Heart left ventricle (tissue), 16 donors: ENCODE results near the gene RGS5. TPM values are rescaled to one million over a fixed set of nuclear protein-coding genes. Genes with fewer than 3 reads are reported as not detected.
A peak's percentile ranks its signal among the peaks of the same experiment; 100 is the strongest.

Source experiments
- ATAC-seq, 4 donors: fragments of 200-7000 bp; cut with Tn5 transposase; one replicate each; pipeline ENCODE4 v1.9.1; 2020 to 2022; ENCODE audit warnings: moderate library complexity in 4 of 4, mild to moderate bottlenecking in 3 of 4, moderate number of reproducible peaks in 1 of 4
- DNase-seq, 5 donors: peaks; one replicate each; pipeline ENCODE4 v3.0.0-alpha.2; 2020
- H3K27ac ChIP-seq, 12 donors: fragments of 200-600 bp; sonication (generic) in 4 of 12; one replicate each; pipeline versions ENCODE4 v1.5.0 to v1.8.0; 2016 to 2022; ENCODE audit warnings: mild to moderate bottlenecking in 2 of 12
- H3K27me3 ChIP-seq, 9 donors: fragments of 200-600 bp; sonication (generic) in 2 of 9; one replicate each; pipeline versions ENCODE4 v1.5.1 to v1.8.0; 2016 to 2022; ENCODE audit warnings: mild to moderate bottlenecking in 3 of 9
- H3K36me3 ChIP-seq, 9 donors: fragments of 200-600 bp; sonication (generic) in 2 of 9; one replicate each; pipeline versions ENCODE4 v1.5.0 to v1.8.0; 2018 to 2022; ENCODE audit warnings: mild to moderate bottlenecking in 2 of 9
- H3K4me1 ChIP-seq, 12 donors: fragments of 200-600 bp; sonication (generic) in 4 of 12; one replicate each; pipeline versions ENCODE4 v1.5.0 to v1.8.0; 2016 to 2022; ENCODE audit warnings: mild to moderate bottlenecking in 3 of 12
- H3K4me3 ChIP-seq, 12 donors: fragments of 200-600 bp; sonication (generic) in 4 of 12; one replicate each; pipeline versions ENCODE4 v1.5.0 to v1.8.0; 2017 to 2022; ENCODE audit warnings: mild to moderate bottlenecking in 9 of 12, moderate library complexity in 4 of 12
- H3K9me3 ChIP-seq, 12 donors: fragments of 200-600 bp; sonication (generic) in 4 of 12; one replicate each; pipeline versions ENCODE4 v1.5.0 to v1.8.0; 2016 to 2022; ENCODE audit warnings: mild to moderate bottlenecking in 1 of 12
- CTCF ChIP-seq, 12 donors: fragments of 200-600 bp; sonication (generic) in 4 of 12; IDR thresholded peaks; one replicate each; pipeline versions ENCODE4 v1.5.0 to v1.8.0; 2018 to 2022; ENCODE audit warnings: antibody characterized with exemption in 12 of 12, mild to moderate bottlenecking in 5 of 12
- POLR2A ChIP-seq, 2 donors: fragments of 450-650 bp; IDR thresholded peaks; one replicate each; pipeline ENCODE4 v1.6.1; 2017; ENCODE audit warnings: antibody characterized with exemption in 2 of 2, mild to moderate bottlenecking in 2 of 2, moderate library complexity in 2 of 2
- WGBS, 4 donors: extraction: QIAGEN DNeasy Blood & Tissue Kit in 2 of 4; methylation state at CpG; one replicate each; pipeline versions ENCODE4 v1.1.5 to v1.1.7; 2013 to 2018; 5-methylcytosine and 5-hydroxymethylcytosine counted together
- intact Hi-C, 10 donors: fragments of 100-400 bp; cut with DNase I; formaldehyde crosslinking; loops; one replicate each; pipeline versions ENCODE4 v1.11.1 to v1.14.2; 2022
- polyA plus RNA-seq, 2 donors: library from polyadenylated mRNA; stranded (reverse); fragments of 200-250 nt; gene quantifications; one replicate each; pipeline ENCODE4 v1.2.3, GENCODE V29; 2013
- total RNA-seq, 9 donors: library from RNA; depleted of rRNA in 2 of 9; stranded (reverse); fragments of >200 nt in 2 of 9; fragmentation: NEBNext Ultra II Directional in 3 of 9; extraction: Animal tissue kit (Norgen Biotek cat#: 25700) in 3 of 9; gene quantifications; one replicate each; pipeline versions ENCODE4 v1.1.0 to v1.2.4, GENCODE V29; 2016 to 2023
- donor health status: ischemic (EF 13 %, LVEDD 7.1; RV severe dilation, severe dysfunction).
- donor health status: healthy with polysubstance abuse.
- donor health status: DM: no; HTN: yes; CAD: no.
- donor health status: DM: no; HTN: no; CAD: no.
- donor health status: ischemic (EF 25% LVEDD 6.9; RV normal size, moderate dysfunction).
- donor health status: ischemic (EF 25% LVEDD 5.7; RV mildly dilated, moderate dysfunction).
- donor health status: healthy.
- donor health status: DM: yes; HTN: yes; CAD: no.
- donor health status: ischemic (EF 35%, LVEDD 5.7; RV mildly dilated, moderate dysfunction).
- donor health status: nonischemic (EF 11% LVEDD 7.7; RV severe dilation, severe dysfunction).
- donor health status: DM: yes; HTN: yes; CAD: no.
- donor health status: PGD.
- donor health status: ischemic (EF 29% LVEDD 5.4; RV normal size, mild dysfunction).
- donor health status: nonischemic (EF 23%, LVEDD 6.1; RV moderate dilation, normal function).

Gene RGS5
- total and polyA plus RNA-seq, 11 donors: 63.3 to 439 (median 199) TPM

GRCh38 chr1:163166886-163167555 is 35.7 kb downstream of the RGS5 start:
- no peaks in the 10 kb centered on the region for H3K9me3 ChIP-seq
- ATAC-seq (no peak), DNase-seq (no peak)
- intact Hi-C loops: loop anchor here in 1 of 10 donors (10.0 kb wide), 1 partner anchor 62 kb away; no protein-coding TSS in a partner anchor
- H3K27ac ChIP-seq: peak overlapping the region in 9 of 12 donors; percentile 35 to 73 (median 44)
- no peaks in the 10 kb centered on the region for H3K27me3 ChIP-seq
- peaks cover 0 to 63% (median 10%) of the 10 kb centered on the region in 12 donors for H3K4me1 ChIP-seq
- WGBS, 4 donors: 64 to 76% (median 67%) methylated on average over 6 of the region's 6 CpGs
- peaks cover 0 to 8% (median 0%) of the 10 kb centered on the region in 9 donors for H3K36me3 ChIP-seq
- TF ChIP-seq POLR2A (IDR thresholded peaks at IDR 0.05) (no peak), CTCF (IDR thresholded peaks at IDR 0.05) (no peak)
- H3K4me3 ChIP-seq: no peak overlapping the region

- peaks cover 0 to 10% (median 0%) of the 10 kb centered on the region in 9 donors for H3K36me3 ChIP-seq
- H3K9me3 ChIP-seq: no peaks in the 10 kb centered on the region
- intact Hi-C loops: loop anchor here in 1 of 10 donors (10.0 kb wide), 1 partner anchor 60 kb away; no protein-coding TSS in a partner anchor
- ATAC-seq (no peak), DNase-seq (no peak)
- no peak for TF ChIP-seq POLR2A (IDR thresholded peaks at IDR 0.05)
- no peak for TF ChIP-seq CTCF (IDR thresholded peaks at IDR 0.05)
- peaks cover 0 to 65% (median 12%) of the 10 kb centered on the region in 12 donors for H3K4me1 ChIP-seq
- H3K27ac ChIP-seq: peak overlapping the region in 4 of 12 donors; percentile 11 to 73 (median 40)
- WGBS, 4 donors: 91 to 100% (median 93%) methylated on average over 2 of the region's 2 CpGs
- no peak overlapping the region for H3K4me3 ChIP-seq
- H3K27me3 ChIP-seq: no peaks in the 10 kb centered on the region
These were observed 37.6 kb downstream of the RGS5 start for GRCh38 chr1:163165119-163165518.

GRCh38 chr1:163163881-163164582 is 38.7 kb downstream of the RGS5 start:
- 77 to 87% (median 78%) methylated on average over 4 of the region's 4 CpGs for WGBS, 4 donors
- Histone ChIP-seq H3K9me3 (no peaks in the 10 kb centered on the region), H3K27ac (peak overlapping the region in 3 of 12 donors; percentile 23 to 33 (median 24)), H3K27me3 (no peaks in the 10 kb centered on the region), H3K36me3 (peaks cover 0 to 21% (median 0%) of the 10 kb centered on the region in 9 donors), H3K4me1 (peaks cover 0 to 65% (median 12%) of the 10 kb centered on the region in 12 donors), H3K4me3 (no peak overlapping the region)
- ATAC-seq (no peak), DNase-seq (no peak)
- no peak for TF ChIP-seq POLR2A (IDR thresholded peaks at IDR 0.05)
- TF ChIP-seq CTCF (IDR thresholded peaks at IDR 0.05): no peak
- intact Hi-C loops: loop anchor here in 1 of 10 donors (10.0 kb wide), 1 partner anchor 59 kb away; no protein-coding TSS in a partner anchor

- ATAC-seq (no peak), DNase-seq (no peak)
- Histone ChIP-seq H3K36me3 (peaks cover 0 to 22% (median 0%) of the 10 kb centered on the region in 9 donors), H3K9me3 (no peaks in the 10 kb centered on the region), H3K4me1 (peaks cover 0 to 59% (median 10%) of the 10 kb centered on the region in 12 donors), H3K27me3 (no peaks in the 10 kb centered on the region), H3K27ac (peak overlapping the region in 4 of 12 donors; percentile 10 to 45 (median 24)), H3K4me3 (no peak overlapping the region)
- intact Hi-C loops: loop anchor here in 1 of 10 donors (10.0 kb wide), 1 partner anchor 58 kb away; no protein-coding TSS in a partner anchor
- WGBS, 4 donors: 52 to 71% (median 63%) methylated on average over 4 of the region's 4 CpGs
- TF ChIP-seq POLR2A (IDR thresholded peaks at IDR 0.05) (no peak), CTCF (IDR thresholded peaks at IDR 0.05) (no peak)
These were observed 39.6 kb downstream of the RGS5 start for GRCh38 chr1:163163163-163163562.
